Measurements from ENCODE around the gene HECW1.

HECW1 gene

DNA sequence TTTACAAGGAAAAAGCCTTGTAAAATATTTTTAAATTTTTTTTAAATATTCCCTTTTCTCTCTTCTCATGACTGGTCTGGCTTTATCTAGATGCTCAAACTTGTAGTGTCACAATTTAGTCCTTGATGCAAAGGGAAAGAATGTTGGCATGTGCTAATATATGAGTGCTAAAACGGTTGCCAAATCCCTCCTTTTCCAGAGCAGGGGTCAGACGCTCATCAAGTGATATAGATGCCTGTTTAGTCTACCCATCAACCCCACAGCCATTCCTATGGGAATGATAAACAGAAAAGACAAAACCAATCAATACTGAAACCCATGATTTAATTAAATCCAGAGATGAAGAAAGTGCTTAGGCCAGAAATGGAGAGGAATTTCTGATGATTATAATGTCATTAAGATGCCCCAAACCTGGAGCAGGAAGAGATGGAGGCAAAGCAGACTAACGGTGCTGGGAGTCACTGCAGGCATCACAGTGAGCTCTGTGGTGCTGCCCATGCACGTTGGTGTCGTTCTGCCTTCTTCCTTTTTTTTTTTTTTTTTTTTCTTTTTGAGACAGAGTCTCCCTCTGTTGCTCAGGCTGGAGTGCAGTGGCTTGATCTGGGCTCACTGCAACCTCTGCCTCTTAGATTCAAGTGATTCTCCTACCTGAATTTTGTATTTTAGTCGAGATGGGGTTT, 260.4 kb downstream of the HECW1 start:
- no peak for DNase-seq (ENCODE audit: low read depth)

DNA sequence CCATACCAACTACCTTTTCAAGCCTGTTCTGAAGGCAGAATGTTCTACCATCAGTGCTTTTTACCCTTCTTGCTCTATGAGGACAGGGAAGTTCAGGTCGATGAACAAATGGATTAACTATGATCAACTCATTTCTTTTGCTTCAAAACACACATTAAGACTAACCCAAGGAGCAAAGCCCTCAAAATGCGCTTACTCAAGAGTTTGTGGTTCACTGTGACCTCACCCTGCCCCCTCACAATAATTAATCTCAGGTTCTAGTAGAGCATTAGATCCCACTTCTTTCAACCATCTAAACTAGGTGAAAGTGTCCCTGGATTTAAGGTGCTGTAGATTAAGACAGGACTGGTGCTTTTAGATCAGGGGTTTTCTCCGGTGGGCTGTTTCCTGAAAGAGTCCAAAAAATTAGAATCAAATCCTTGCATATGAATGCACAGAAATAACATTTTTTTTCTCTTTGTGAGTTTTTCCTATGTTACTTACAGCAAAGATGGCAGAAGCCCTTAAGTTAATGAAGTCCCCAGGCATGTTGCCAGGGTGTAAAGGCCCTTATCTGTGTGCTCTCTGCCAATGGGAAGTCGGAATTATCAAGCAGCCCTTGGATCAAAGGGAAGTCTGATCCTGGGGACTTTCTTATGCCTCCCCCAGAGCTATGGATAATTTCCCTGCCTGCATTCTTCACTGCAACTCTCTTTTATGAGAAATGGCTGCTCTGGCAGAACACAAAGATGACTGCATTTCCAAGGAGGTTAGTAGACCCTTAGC, 264.9 kb downstream of the HECW1 start:
- no peak for DNase-seq (ENCODE audit: low read depth)

GRCh38 chr7:43379210-43379609, 266.8 kb downstream of the HECW1 start:
- no peak for DNase-seq (ENCODE audit: low read depth)

- no peak for DNase-seq (ENCODE audit: low read depth)
Measured at GRCh38 chr7:43384616-43385308, 272.3 kb downstream of the HECW1 start.

DNA sequence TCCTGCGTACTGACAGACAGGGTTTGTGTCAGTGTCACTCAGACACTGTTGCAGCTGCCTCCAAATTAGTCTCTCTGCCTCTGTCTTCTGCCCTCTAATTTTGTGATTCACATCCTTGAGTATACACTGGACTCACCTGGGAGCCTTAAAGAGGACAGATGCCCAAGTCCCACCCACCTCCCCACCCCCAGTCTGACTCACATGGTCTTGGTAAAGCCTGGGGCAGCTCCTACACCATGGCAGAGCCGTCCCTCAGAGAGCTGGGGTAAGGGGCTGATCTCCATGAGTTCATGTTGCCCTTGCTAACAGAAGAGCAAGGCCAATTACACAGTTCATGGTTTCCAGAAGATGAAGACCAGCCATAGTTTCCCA, 272.8 kb downstream of the HECW1 start:
- no peak for DNase-seq (ENCODE audit: low read depth)

GRCh38 chr7:43385856-43386255, 273.4 kb downstream of the HECW1 start:
- no peak for DNase-seq (ENCODE audit: low read depth)

GRCh38 chr7:43387932-43388331, 275.5 kb downstream of the HECW1 start:
- DNase-seq (ENCODE audit: low read depth) = no peak

DNA sequence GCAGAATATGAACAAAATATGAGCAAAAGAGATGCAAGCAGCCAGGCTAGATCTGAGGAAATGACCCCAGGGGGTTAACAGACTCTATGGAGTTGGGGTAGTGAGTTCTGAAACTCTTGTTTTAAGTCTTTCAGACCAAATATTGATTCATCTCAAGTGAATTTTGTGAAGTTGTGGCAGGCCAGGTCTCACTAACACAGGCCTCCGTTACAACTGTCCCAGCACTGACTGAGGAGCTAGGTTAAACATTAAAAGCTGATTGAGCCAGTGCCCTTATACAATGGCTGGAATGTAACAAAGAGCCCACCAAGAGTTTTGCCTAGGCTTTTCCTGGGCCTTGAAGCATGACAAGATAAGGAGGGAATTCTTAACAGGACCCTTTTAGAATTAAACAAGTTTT, 278.1 kb downstream of the HECW1 start:
- DNase-seq (ENCODE audit: low read depth) = no peak

DNA sequence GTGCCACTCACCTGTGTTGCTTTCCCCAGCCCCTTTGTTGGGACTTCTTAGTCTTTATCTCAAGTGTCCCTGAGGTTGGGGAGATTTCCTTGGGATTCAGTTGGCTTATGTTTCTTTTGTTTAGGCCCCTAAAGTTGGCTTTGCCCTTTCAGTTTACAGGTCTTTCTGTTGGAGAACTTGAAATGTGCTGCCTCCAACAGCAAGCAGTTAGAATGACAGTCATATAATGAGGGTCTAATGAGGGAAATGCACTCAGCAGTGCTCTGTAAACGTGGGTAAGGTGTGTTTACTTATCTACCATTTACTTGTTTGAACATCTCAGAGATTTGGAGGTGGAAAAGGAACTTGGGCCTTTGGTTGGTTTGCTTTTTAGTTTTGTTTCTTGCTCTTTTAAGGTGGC, 279.1 kb downstream of the HECW1 start:
- DNase-seq (ENCODE audit: low read depth) = no peak

- DNase-seq (ENCODE audit: low read depth) = no peak
Measured at GRCh38 chr7:43392638-43393330, 280.3 kb downstream of the HECW1 start.

DNA sequence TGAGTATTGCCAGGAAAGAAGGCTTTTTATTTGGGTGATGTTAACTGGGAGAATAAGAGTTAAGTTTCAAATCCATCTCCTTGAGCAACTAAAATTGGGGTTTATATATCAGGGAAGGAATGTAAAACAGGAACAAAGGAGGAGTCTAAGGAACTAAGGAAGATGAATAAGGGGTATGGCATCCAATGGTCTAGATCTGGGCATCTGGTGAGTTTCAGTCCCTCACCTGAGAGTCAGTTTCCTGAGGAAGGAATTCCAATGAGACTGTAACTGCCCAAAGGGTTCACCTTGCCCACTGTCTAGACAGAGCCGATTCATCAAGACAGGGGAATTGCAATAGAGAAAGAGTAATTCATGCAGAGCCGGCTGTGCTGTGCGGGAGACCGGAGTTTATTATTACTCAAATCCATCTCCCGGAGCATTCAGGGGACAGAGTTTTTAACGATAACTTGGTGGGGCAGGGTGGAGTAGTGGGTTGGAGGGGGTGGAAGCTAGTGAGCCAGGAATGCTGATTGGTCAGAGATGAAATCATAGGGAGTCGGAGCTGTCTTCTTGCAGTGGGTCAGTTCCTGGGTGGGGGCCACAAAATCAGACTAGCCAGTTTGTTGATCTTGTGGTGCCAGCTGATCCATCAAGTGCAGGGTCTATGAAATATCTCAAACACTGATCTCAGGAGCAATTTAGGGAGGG, 282.1 kb downstream of the HECW1 start:
- DNase-seq (ENCODE audit: low read depth) = no peak

GRCh38 chr7:43395351-43395750, 282.9 kb downstream of the HECW1 start:
- no peak for DNase-seq (ENCODE audit: low read depth)

DNA sequence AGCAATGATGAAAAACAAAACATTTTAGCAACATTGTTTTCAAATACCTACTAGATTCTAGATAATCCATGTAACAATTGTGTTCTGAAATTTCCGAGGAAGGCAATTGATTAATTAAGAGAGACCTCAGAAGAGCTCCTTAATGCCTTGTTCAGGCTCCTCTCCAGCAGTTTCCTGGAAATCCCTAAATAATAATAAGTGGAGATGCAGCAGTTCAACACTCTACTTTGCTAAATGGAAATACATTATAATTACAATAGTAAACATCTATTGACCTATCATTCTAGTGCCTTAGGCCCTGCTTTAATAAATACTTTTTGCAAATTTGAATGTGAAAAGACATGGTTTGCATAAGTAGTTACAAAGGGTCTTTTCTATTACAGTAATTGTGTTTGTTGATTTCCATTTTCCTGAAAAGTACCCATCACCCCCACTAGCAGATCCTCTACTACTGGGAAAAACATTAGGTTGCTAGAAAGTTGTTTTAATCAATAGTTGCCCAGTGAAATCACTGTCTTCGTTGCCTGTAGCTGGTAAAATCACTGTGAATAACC, 283.8 kb downstream of the HECW1 start:
- no peak for DNase-seq (ENCODE audit: low read depth)

GRCh38 chr7:43398831-43399230, 286.4 kb downstream of the HECW1 start:
- no peak for DNase-seq (ENCODE audit: low read depth)

- DNase-seq (ENCODE audit: low read depth) = no peak
Measured at GRCh38 chr7:43405948-43406347, 293.5 kb downstream of the HECW1 start.

- no peak for DNase-seq (ENCODE audit: low read depth)
Measured at GRCh38 chr7:43406961-43407360, 294.5 kb downstream of the HECW1 start.

DNA sequence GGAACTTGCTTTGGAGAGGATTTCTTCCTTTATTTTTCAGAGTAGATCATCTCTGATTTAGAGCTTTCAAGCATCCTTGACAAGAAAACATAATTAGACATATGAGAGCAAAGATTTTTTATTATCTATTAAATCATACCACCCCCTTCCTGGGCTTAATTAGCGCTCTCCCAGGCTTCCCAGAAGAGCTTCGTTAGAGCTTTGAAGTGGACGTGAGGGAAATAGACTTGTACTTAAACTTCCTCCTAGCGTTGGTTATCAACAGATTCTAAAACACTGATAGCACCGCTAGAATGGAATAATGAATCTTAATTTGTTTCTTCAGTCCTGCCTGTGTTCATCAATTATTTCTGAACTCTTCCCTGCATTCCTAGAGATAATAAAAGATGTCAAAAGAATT, 296.5 kb downstream of the HECW1 start:
- no peak for DNase-seq (ENCODE audit: low read depth)

DNA sequence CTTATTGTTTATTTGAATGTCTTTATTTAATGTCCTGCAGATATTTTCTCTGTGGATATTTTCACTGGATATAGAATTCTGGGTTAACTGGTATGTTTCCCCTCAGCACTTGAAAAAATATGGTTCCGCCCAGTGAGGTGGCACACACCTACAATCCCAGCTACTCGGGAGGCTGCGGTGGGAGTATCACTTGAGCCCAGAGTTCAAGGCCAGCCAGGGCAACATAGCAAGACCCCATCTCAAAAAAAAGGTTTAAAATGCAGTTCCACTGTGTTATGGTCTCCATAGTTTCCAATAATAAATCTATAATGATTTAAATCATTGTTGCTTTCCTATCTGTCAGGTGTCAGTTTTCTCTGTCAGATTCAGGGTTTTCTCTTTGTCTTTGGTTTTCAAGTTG, 305.0 kb downstream of the HECW1 start:
- no peak for DNase-seq (ENCODE audit: low read depth)

- no peak for DNase-seq (ENCODE audit: low read depth)
Measured at GRCh38 chr7:43430411-43430810, 318.0 kb downstream of the HECW1 start.

GRCh38 chr7:43431020-43431595, 318.7 kb downstream of the HECW1 start:
- no peak for DNase-seq (ENCODE audit: low read depth)

GRCh38 chr7:43433639-43434038, 321.2 kb downstream of the HECW1 start:
- no peak for DNase-seq (ENCODE audit: low read depth)
